HG02973 (cell line): ENCODE results near the gene HSPA13.
A peak's percentile ranks its signal among the peaks of the same experiment; 100 is the strongest.
"Not testable (repeated sequence)": the region's sequence is repeated elsewhere in the genome, so short reads cannot be mapped to it uniquely, and the experiment has no call there.

Experiments
- ATAC-seq: cut with Tn5 transposase; IDR thresholded peaks from one replicate; pipeline ENCODE4 v1.9.1; 2021; ENCODE audit warnings: moderate library complexity; ENCODE audit not compliant: unreplicated experiment

Gene HSPA13, protein sequence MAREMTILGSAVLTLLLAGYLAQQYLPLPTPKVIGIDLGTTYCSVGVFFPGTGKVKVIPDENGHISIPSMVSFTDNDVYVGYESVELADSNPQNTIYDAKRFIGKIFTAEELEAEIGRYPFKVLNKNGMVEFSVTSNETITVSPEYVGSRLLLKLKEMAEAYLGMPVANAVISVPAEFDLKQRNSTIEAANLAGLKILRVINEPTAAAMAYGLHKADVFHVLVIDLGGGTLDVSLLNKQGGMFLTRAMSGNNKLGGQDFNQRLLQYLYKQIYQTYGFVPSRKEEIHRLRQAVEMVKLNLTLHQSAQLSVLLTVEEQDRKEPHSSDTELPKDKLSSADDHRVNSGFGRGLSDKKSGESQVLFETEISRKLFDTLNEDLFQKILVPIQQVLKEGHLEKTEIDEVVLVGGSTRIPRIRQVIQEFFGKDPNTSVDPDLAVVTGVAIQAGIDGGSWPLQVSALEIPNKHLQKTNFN

DNA sequence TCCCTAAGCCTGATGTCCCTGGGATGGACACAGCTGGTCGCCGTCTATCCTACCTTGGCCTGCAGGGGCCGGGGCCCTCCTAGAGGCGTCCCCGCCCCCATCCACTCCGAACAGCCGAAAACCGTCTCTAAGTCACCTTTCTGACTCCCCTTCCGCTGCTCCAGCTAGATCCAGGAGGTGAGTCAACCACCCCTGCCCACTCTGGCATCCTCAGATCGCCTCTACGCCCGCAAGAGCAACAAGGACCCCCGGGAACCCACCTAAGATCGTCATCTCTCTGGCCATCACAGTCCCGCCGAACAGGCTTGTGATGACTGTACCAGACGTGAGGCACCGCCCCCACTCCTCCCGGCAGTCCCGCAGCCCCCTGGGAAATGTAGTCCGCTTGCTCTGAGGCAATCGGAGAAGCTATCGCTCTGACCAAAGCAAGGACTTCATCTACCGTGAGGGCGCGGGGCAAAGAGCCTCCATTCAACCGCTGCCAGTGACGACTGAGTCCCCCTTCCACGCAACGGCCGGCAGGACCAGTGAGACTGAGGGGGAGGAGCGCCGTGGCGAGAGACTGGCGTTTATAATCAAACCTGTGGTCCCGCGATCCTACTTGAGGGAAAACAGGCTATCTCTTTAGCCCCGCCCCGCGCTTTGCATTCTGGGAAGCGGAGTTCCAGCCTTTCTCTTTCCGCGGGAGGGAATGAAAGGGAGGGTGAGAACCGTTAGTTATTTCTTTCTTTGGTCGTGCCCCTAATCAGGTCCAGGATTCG is at the start of gene HSPA13:
Gene HSPA13 (minus strand): TSS at position 312 of the 761 bp plus-strand sequence. CDS start 27 bp downstream, at position 285.
- peak; percentile 98 for ATAC-seq

GRCh38 chr21:14418920-14419319 is 36.0 kb upstream of the HSPA13 start:
- ATAC-seq: no peak

DNA sequence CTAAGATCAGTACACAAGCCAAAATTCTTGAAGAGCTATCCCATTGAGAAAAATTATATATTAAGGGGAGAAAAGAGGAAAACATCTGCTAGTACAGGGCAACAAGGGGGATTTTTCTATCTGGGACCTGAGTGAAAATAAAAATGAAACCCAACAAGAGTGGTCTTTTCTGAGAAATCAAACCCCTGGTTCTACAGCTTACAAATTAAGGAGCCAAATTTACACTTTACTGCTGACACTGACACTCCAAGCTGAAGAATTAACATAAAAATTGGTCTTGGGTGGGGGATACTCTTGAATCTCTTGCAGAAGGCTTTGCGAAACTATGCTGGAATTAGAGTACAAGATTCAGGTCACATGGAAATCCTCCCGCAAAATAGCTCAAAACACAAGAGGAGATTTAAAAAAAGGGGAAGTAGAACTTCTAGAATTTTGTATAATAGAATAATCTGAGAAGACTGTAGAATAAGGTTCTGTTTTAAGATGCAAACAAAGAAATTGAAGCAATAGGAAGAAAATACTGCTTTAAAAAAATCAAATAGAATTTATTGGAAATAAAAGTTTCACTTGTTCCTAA is 32.1 kb upstream of the HSPA13 start:
- no peak for ATAC-seq

DNA sequence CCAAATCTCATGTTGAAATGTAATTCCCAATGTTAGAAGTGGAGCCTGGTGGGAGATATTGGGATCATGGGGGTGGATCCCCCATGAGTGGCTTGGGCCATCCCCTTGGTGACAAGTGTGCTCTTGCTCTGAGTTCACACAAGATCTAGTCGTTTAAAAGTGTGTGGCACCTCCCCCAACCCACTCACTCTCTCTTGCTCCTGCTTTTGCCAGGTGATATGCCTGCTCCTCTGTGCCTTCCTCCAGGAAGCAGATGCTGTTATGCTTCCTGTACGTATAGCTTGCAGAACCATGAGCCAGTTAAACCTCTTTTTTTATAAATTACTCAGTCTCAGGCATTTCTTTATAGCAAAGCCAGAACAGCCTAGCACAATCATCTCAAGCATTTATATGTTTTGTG is 23.0 kb upstream of the HSPA13 start:
- no peak for ATAC-seq

DNA sequence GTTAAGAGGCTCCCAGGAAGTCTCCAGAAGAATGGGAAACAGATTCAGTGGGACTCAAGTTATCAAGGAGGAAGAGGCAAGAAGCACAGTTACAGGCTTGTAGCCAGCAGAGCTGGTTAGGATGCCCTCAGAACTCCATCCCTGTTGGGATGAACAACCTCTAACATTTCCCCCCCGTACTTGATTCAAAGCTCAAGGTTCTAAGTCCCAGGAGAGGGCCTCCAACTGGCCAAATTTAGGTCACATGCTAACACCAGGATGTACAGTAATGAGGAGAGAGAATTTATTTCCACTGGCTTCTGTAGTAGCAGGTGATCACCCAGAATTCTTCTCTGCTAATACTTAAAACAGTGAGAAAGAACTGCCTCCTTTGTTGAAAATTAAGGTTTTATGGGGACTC is 22.3 kb upstream of the HSPA13 start:
- ATAC-seq: no peak

- peak; percentile 51 for ATAC-seq
Observed at GRCh38 chr21:14403681-14404318, 20.9 kb upstream of the HSPA13 start.

DNA sequence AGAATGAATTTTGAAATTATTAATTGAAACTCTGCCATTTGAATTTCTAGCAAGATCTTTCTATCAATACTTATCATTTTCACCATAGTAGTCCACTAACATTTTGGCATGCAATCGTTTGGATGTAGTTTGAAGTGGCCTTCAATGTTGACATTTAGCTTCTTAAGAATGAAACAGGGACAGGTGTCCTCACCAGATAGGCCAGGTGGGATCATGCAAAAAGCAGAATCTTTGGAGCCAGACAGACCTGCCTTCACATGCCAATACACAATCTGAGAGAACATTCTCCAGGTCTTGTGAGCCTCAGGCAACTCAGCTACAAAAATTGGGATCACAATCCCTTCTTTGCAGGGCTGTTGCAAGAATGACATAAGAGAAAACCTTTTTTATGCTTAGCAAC is 18.3 kb upstream of the HSPA13 start:
- ATAC-seq: no peak

DNA sequence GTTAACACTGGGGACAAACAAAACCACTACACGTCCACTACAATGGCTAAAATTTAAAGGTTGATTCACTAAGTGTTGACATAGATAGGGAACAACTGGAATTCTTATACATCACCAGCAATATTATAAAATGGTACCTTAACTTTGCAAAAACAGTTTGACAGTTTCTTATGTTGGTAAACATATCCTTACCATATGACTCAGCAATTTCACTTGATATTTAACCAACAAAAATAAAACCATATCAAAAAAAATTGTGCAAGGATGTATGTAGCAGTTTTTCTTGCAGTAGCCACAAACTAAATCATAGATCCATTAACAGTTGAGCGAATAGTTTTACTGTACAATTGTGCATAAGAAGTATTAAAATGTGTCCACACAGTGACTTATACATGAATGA is 5.3 kb upstream of the HSPA13 start:
- ATAC-seq: no peak

DNA sequence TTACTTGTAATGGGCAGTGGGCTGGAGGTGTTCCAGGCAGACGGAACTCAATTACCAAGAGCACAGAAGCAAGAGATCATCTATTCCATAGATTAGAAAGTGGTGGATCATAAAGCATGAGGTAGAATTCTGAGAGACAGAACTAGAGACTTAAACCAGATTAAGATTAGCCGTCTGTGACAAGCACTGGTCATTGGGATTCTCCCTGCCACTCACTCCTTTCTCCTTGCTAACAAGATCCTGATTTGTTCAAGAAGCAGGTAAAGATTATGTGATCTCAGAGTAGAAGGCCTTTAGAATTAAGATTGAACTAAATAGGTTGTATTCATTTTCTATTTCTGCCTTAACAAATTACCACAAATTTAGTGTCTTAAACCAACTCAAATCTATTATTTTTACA is 1.5 kb upstream of the HSPA13 start:
- ATAC-seq: no peak

DNA sequence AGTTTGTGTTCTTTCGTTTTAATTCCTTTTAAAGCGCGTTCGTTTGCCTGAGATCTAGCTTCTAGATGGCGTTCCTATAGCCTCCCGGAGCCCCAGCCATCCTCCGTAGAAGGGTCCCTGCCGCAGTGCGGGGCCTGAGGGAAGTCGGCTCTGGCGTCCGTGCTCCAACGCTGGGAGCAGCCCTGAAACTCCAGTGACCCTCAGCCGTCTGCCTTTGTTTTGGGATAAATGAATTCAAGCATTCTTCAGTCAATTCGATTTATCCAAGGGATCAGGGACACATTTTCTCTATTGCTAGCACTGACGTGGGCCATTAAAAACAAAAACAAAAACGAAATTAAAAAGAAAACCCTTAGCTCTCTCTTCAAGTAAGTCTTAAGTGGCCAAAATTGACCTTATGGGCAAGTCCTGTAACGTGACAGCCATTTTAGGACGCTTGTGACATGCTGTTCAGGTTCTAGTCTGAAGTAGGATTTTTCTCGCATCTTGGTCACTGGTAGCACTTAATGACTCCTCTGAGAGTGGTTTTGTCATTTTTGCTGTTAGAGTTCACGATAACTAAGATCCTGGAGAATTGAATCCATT is 742 bp upstream of the HSPA13 start:
- ATAC-seq: peak; percentile 10

DNA sequence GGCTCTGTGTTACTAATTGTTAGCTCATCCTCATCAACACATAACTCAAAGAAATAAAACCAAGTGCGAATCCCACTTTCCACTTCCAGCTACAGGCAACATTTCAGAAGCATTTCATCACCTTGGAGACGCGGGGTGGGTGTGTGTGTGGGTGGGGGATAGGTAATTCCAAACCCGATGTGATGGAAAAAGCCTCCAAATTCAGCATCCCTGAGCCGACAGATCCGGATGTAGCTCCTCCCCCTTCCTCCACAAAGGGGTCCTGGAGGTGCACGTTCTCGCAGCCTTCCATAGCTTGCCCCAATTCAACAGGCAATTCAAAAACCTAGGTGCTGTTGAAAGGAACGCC is 486 bp downstream of the HSPA13 start:
- ATAC-seq: no peak

- no peak for ATAC-seq
Observed at GRCh38 chr21:14376854-14377253, 6.1 kb downstream of the HSPA13 start.

- no peak for ATAC-seq
Observed at GRCh38 chr21:14366998-14367397, 15.9 kb downstream of the HSPA13 start.

GRCh38 chr21:14361958-14362357 is 21.0 kb downstream of the HSPA13 start:
- ATAC-seq: no peak

- ATAC-seq: no peak
Observed at GRCh38 chr21:14358775-14359174, 24.2 kb downstream of the HSPA13 start.

DNA sequence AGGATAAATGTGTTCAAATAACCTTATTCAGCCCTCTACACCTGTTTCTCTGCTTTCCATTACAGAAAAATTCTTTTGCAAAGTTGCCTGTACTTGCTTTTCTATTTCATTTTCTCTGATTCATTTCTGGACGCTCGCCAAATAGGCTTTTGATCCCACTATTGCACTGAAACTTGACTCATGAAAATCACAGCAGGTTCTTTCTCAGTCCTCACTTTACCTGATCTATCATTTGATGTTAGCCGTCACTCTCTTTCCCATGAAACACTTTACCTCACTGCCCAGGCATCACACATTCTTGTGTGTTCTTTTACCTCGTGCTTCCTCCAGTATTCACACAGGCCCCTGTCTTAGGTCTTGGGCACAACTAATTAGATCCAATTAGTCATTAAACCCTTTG is 26.2 kb downstream of the HSPA13 start:
- ATAC-seq: no peak

DNA sequence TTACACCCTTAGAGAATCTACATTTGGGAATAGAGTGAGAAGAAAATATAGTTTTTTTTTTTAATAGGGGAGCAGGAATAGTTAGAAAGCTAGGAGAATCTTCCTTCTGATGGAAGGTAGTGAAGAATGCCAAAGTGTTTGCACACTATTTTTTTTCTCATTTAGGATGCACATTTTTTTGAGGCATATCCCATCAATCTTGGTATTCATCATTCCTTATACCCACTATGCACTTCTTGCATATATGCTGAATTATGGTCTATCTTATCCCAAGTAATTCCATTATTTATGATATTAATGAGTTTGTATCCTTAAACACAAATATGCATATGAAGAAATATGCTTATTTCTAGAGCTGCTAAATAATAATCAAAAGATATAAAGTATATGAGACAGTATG is 28.4 kb downstream of the HSPA13 start:
- ATAC-seq: no peak

DNA sequence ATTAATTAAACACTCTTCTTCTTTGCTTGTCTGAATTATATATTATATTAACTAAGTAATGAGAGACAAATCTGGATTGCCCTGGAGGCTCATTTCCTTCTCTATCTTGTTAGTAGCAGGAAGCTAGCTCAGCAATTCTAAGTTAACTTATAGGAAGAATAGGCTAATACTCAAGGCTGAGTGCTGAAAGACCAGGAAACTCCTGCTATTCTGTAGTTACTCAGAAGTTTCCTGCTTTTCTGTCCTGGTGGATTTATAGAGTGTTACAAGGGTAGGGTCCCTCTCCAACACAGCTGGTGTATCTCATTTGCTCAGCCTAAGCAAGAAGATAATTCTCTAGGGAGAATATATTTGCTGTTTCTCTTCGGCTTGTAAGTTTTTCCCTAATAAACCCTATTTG is 29.2 kb downstream of the HSPA13 start:
- ATAC-seq: no peak

DNA sequence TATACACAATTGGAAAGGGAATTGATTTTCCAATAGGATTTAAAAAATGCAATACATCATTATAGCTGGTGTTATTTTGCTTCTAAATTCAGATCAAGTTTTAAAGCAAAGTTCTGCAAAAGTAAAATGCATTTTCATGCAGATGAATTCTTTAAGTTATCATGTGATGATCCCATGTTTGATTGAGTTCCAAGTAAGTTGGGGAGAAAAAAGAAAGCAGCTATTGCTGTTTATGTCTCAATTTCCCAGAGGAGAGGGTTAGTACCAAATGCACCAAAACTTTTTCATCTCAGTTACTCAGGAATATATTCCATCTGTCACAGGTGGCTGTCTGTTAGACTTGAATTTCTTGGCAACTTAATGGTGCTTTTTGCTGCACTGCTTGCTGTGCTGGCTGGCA is 29.7 kb downstream of the HSPA13 start:
- ATAC-seq: no peak

GRCh38 chr21:14327346-14327745 is 55.6 kb downstream of the HSPA13 start:
- not testable (repeated sequence) for ATAC-seq

GRCh38 chr21:14325595-14325994 is 57.4 kb downstream of the HSPA13 start:
- no peak for ATAC-seq
